ENCODE results near the gene ZNF532. TPM values are rescaled to one million over a fixed set of nuclear protein-coding genes. Genes with fewer than 3 reads are reported as not detected.

ZNF532 gene
- total and polyA plus RNA-seq, 9 of the 15 experiments (the other 6 are each of a cell fraction or from before 2014, with no cell fraction given) = 0.42 TPM; not detected in 8

DNA sequence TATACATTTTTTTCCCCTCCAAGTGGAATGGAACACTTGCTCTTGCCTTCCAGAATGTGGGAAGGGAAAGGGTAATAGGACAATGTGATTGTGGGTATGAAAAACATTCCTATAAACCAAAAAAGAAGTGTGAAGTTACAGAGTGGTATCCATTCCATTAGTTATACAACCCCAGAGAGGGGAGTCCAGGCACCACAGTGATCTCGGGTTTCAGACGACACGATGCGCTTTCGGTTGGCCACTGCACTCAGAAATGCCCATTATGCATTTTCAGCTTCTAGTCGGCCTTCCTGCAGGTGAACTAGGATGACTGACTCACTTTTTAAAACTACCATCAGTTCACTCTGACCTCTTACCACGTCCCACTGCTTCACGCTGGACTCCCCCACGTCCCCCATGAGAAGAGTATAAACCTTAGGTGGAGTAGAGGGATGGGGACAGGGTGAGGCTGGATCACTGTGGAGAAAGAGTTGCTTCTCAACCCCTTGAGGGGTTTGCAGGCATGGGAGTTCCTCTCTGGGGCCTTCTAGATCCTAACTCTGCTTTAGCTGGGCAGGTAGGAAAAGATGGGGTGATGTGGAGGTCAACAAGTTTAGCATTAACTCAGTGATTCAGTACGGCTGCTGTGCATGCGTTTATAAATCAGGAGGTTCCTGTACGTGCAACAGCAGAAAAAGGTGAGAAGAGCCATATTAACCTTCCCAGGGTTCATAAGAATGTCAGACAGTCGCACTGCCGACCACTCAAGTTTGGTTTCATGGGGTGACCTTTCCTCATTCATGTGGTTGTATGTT lies 50.5 kb downstream of the ZNF532 start:
- in situ Hi-C loops (cut with MboI) = no loop called here
- Histone ChIP-seq H3K79me2 (ENCODE audit: control insufficient read depth, insufficient read depth, low read length) (no peaks in the 10 kb centered on the region), H3K9ac (ENCODE audit: insufficient read depth in 1 of 2, low read depth in 2 of 2, low read length in 2 of 2) (no peak overlapping the region), H2AFZ (ENCODE audit: low read depth, low read length) (no peak overlapping the region), H3K4me3 (no peak overlapping the region), H3K4me2 (ENCODE audit: insufficient read depth, low read length) (no peak overlapping the region), H4K20me1 (replicated peaks; ENCODE audit: control insufficient read depth, insufficient read depth, low read length) (no peaks in the 10 kb centered on the region), H3K9me3 (replicated peaks; ENCODE audit: control insufficient read depth, insufficient read depth, low read depth, low read length) (no peaks in the 10 kb centered on the region), H3K27ac (ENCODE audit: extremely low read depth, low read depth, low read length) (no peak overlapping the region), H3K36me3 (ENCODE audit: control insufficient read depth, insufficient read depth, low read length) (no peaks in the 10 kb centered on the region), H3K27me3 (ENCODE audit: control insufficient read depth in 2 of 2, insufficient read depth in 2 of 2, low read length in 2 of 2) (peaks cover 0 to 23% of the 10 kb centered on the region in 2 experiments; a peak in 2 of 5 replicates), H3K4me1 (replicated peaks in 1 of 2; ENCODE audit: control insufficient read depth in 2 of 2, insufficient read depth in 2 of 2, low read length in 2 of 2) (no peaks in the 10 kb centered on the region), H3K9me1 (ENCODE audit: control insufficient read depth, insufficient read depth, low read length) (peaks cover 2% of the 10 kb centered on the region)
- no TSS peak for BruUV-seq (replicated peaks)
- no peak for ATAC-seq
- CTCF ChIA-PET (ENCODE audit: low intra/inter-chr PET ratio) = no interaction called here
- 2% methylated on average over 14 of the region's 14 CpGs for WGBS (ENCODE audit: insufficient coverage, low coverage, missing lambda C conversion rate)
- POLR2A ChIA-PET = no interaction called here
- no peak for FAIRE-seq
- no peak for DNase-seq (ENCODE audit: extremely low read depth in 1 of 4, low spot score in 3 of 4)
- intact Hi-C loops (cut with micrococcal nuclease) = no loop called here
- TF ChIP-seq, protein P1, sequence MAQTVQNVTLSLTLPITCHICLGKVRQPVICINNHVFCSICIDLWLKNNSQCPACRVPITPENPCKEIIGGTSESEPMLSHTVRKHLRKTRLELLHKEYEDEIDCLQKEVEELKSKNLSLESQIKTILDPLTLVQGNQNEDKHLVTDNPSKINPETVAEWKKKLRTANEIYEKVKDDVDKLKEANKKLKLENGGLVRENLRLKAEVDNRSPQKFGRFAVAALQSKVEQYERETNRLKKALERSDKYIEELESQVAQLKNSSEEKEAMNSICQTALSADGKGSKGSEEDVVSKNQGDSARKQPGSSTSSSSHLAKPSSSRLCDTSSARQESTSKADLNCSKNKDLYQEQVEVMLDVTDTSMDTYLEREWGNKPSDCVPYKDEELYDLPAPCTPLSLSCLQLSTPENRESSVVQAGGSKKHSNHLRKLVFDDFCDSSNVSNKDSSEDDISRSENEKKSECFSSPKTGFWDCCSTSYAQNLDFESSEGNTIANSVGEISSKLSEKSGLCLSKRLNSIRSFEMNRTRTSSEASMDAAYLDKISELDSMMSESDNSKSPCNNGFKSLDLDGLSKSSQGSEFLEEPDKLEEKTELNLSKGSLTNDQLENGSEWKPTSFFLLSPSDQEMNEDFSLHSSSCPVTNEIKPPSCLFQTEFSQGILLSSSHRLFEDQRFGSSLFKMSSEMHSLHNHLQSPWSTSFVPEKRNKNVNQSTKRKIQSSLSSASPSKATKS (CRISPR knock-in tag; IDR thresholded peaks at IDR 0.05) = no peak
- TF ChIP-seq IRF2 (CRISPR knock-in tag; IDR thresholded peaks at IDR 0.05) = no peak
- no peak for TF ChIP-seq HNRNPLL (IDR thresholded peaks at IDR 0.05; ENCODE audit: low read depth, low read length, poor library complexity, severe bottlenecking)
- TF ChIP-seq PML (IDR thresholded peaks at IDR 0.05; ENCODE audit: low read length) = no peak
- TF ChIP-seq YBX1 (IDR thresholded peaks at IDR 0.05) = no peak
- TF ChIP-seq, protein P2, sequence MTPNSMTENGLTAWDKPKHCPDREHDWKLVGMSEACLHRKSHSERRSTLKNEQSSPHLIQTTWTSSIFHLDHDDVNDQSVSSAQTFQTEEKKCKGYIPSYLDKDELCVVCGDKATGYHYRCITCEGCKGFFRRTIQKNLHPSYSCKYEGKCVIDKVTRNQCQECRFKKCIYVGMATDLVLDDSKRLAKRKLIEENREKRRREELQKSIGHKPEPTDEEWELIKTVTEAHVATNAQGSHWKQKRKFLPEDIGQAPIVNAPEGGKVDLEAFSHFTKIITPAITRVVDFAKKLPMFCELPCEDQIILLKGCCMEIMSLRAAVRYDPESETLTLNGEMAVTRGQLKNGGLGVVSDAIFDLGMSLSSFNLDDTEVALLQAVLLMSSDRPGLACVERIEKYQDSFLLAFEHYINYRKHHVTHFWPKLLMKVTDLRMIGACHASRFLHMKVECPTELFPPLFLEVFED (CRISPR knock-in tag; conservative IDR thresholded peaks at IDR 0.05) = no peak
- no peak for TF ChIP-seq ZFP36 (IDR thresholded peaks at IDR 0.05; ENCODE audit: low read depth, low read length, partially characterized antibody)
- TF ChIP-seq EGR1 (conservative IDR thresholded peaks at IDR 0.05) = no peak
- TF ChIP-seq, protein P3, sequence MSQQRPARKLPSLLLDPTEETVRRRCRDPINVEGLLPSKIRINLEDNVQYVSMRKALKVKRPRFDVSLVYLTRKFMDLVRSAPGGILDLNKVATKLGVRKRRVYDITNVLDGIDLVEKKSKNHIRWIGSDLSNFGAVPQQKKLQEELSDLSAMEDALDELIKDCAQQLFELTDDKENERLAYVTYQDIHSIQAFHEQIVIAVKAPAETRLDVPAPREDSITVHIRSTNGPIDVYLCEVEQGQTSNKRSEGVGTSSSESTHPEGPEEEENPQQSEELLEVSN (IDR thresholded peaks at IDR 0.05; ENCODE audit: borderline replicate concordance in 1 of 2, extremely low read depth in 1 of 2, insufficient read depth in 1 of 2, insufficient read length in 1 of 2, low read depth in 1 of 2, low read length in 1 of 2, poor library complexity in 1 of 2, severe bottlenecking in 1 of 2) = no peak
- TF ChIP-seq, protein P4, sequence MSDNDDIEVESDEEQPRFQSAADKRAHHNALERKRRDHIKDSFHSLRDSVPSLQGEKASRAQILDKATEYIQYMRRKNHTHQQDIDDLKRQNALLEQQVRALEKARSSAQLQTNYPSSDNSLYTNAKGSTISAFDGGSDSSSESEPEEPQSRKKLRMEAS (CRISPR knock-in tag; IDR thresholded peaks at IDR 0.05) = no peak
- no peak for TF ChIP-seq CEBPG (CRISPR knock-in tag; IDR thresholded peaks at IDR 0.05)
- TF ChIP-seq CEBPG (tag; conservative IDR thresholded peaks at IDR 0.05 in 1 of 2, IDR thresholded peaks at IDR 0.05 in 1 of 2) = no peak
- TF ChIP-seq, protein P5, sequence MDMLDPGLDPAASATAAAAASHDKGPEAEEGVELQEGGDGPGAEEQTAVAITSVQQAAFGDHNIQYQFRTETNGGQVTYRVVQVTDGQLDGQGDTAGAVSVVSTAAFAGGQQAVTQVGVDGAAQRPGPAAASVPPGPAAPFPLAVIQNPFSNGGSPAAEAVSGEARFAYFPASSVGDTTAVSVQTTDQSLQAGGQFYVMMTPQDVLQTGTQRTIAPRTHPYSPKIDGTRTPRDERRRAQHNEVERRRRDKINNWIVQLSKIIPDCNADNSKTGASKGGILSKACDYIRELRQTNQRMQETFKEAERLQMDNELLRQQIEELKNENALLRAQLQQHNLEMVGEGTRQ (CRISPR knock-in tag; IDR thresholded peaks at IDR 0.05) = no peak
- TF ChIP-seq, protein P6, sequence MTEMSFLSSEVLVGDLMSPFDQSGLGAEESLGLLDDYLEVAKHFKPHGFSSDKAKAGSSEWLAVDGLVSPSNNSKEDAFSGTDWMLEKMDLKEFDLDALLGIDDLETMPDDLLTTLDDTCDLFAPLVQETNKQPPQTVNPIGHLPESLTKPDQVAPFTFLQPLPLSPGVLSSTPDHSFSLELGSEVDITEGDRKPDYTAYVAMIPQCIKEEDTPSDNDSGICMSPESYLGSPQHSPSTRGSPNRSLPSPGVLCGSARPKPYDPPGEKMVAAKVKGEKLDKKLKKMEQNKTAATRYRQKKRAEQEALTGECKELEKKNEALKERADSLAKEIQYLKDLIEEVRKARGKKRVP (CRISPR knock-in tag; IDR thresholded peaks at IDR 0.05) = no peak
- TF ChIP-seq HCFC1 (IDR thresholded peaks at IDR 0.05; ENCODE audit: low read depth, low read length) = no peak
